AG04449 (cell line): ENCODE data around the gene CNPY3.

Experiments used
- CTCF ChIA-PET: fragments of 350-600 bp; formaldehyde crosslinking; extraction: SDS; loops from one replicate; lab custom pipeline; 2021; ENCODE audit warnings: antibody characterized with exemption; lab: Yijun Ruan, JAX
- POLR2A ChIA-PET: fragments of 400-600, 350-600 bp; formaldehyde crosslinking; extraction: SDS; loops from one replicate; lab custom pipeline; 2020; ENCODE audit warnings: antibody characterized with exemption, inconsistent platforms; lab: Yijun Ruan, JAX
- DNase-seq: peaks from one replicate; pipeline ENCODE4 v3.0.0-alpha.2; 2010; ENCODE audit warnings: low read depth, low spot score
- H3K4me3 ChIP-seq: 2 replicates; pipeline ENCODE4 v1.5.1; 2011; ENCODE audit warnings: low read depth, mild to moderate bottlenecking, control low read depth, low read length
- TF ChIP-seq, protein P1 (sequence below): IDR thresholded peaks from one replicate; pipeline ENCODE4 v1.5.1; 2011; ENCODE audit warnings: mild to moderate bottlenecking, moderate library complexity, low read length, control low read depth, inconsistent platforms; ENCODE audit not compliant: insufficient read depth; ENCODE audit errors: missing control alignments

Gene CNPY3

DNA sequence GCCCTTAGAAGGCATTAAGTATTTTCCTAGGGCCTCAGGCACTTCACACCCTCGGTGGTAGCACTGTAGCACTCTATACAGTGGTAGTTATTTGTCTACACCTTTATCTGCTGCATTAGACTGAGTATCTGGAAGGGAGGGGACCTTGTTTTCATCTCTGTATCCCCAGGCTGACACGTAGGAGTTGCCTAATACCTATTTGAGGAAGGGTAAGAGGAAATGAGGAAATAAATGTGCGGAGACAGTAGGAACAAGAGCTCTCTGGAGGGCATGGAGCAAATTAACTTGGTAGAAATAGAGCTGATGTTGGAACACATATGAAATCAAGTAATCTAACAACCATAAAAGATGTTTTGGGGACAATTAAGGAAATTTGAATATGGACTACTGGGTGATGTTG is 3.9 kb downstream of the CNPY3 start:
- H3K4me3 ChIP-seq = no peak overlapping the region
- no peak for DNase-seq
- POLR2A ChIA-PET = interaction anchor here (0.5 kb wide), 1 partner anchor 28 kb away, joined by 3 read pairs; no protein-coding TSS in a partner anchor
- CTCF ChIA-PET = no interaction called here
- TF ChIP-seq, protein P1, sequence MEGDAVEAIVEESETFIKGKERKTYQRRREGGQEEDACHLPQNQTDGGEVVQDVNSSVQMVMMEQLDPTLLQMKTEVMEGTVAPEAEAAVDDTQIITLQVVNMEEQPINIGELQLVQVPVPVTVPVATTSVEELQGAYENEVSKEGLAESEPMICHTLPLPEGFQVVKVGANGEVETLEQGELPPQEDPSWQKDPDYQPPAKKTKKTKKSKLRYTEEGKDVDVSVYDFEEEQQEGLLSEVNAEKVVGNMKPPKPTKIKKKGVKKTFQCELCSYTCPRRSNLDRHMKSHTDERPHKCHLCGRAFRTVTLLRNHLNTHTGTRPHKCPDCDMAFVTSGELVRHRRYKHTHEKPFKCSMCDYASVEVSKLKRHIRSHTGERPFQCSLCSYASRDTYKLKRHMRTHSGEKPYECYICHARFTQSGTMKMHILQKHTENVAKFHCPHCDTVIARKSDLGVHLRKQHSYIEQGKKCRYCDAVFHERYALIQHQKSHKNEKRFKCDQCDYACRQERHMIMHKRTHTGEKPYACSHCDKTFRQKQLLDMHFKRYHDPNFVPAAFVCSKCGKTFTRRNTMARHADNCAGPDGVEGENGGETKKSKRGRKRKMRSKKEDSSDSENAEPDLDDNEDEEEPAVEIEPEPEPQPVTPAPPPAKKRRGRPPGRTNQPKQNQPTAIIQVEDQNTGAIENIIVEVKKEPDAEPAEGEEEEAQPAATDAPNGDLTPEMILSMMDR = no peak

DNA sequence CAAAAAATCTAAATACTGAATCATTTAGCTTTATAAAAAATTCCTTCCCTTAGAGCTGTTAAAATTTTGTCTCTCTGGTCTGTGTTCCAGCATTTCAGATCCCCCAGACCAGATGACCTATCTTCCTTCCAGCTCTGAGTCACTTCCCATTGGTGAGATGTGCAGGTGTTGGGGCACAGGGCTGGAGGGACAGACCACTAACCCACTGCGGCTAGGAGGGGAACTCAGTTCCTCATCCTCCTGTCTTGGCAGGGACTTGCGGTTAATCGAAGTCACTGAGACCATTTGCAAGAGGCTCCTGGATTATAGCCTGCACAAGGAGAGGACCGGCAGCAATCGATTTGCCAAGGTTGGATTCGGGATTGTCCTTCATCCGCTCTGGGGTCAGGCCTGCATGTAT is 6.0 kb downstream of the CNPY3 start:
- ChIA-PET CTCF (no interaction called here), POLR2A (no interaction called here)
- TF ChIP-seq, protein P1 = no peak
- H3K4me3 ChIP-seq = no peak overlapping the region
- no peak for DNase-seq

DNA sequence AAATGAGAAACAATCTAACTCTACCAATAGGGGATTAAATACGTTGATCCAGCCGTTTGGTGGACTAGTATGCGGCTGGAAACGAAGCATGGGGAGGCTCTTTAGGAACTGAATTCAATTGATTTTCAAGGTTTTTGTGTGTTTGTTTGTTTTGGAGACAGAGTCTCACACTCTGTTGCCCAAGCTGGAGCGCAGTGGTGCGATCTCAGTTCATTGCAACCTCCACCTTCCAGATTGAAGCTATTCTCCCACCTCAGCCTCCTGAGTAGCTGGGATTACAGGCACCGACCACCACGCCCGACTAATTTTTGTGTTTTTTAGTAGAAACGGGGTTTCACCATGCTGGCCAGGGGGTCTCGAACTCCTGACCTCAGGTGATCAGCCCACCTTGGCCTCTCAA is 7.1 kb downstream of the CNPY3 start:
- CTCF ChIA-PET = no interaction called here
- TF ChIP-seq, protein P1 = no peak
- POLR2A ChIA-PET = no interaction called here
- H3K4me3 ChIP-seq = no peak overlapping the region
- no peak for DNase-seq

GRCh38 chr6:42937548-42938427 is 8.5 kb downstream of the CNPY3 start:
- POLR2A ChIA-PET = interaction anchor here (1.7 kb wide), 1 partner anchor 8 kb away, joined by 6 read pairs; the partner anchor contains the start of gene CNPY3

GRCh38 chr6:42938428-42938796 is 9.1 kb downstream of the CNPY3 start:
- DNase-seq = no peak
- TF ChIP-seq, protein P1 = no peak
- POLR2A ChIA-PET = interaction anchor here (1.7 kb wide), 1 partner anchor 9 kb away, joined by 6 read pairs; the partner anchor contains the start of gene CNPY3
- CTCF ChIA-PET = no interaction called here
- H3K4me3 ChIP-seq = no peak overlapping the region

More at GRCh38 chr6:42937548-42938427, 8.5 kb downstream of the CNPY3 start:
- DNase-seq = no peak
- TF ChIP-seq, protein P1 = no peak
- H3K4me3 ChIP-seq = no peak overlapping the region
- CTCF ChIA-PET = interaction anchor here (0.7 kb wide), 1 partner anchor 292 kb away, joined by 3 read pairs; no protein-coding TSS in a partner anchor

GRCh38 chr6:42938987-42939809 is 9.9 kb downstream of the CNPY3 start:
- CTCF ChIA-PET = no interaction called here
- TF ChIP-seq, protein P1 = no peak
- POLR2A ChIA-PET = interaction anchor here (1.7 kb wide), 1 partner anchor 10 kb away, joined by 6 read pairs; the partner anchor contains the start of gene CNPY3
- no peak for DNase-seq
- H3K4me3 ChIP-seq = no peak overlapping the region
